ENCODE data around the gene MBD5.
A peak's percentile ranks its signal among the peaks of the same experiment; 100 is the strongest.

The MBD5 gene

DNA sequence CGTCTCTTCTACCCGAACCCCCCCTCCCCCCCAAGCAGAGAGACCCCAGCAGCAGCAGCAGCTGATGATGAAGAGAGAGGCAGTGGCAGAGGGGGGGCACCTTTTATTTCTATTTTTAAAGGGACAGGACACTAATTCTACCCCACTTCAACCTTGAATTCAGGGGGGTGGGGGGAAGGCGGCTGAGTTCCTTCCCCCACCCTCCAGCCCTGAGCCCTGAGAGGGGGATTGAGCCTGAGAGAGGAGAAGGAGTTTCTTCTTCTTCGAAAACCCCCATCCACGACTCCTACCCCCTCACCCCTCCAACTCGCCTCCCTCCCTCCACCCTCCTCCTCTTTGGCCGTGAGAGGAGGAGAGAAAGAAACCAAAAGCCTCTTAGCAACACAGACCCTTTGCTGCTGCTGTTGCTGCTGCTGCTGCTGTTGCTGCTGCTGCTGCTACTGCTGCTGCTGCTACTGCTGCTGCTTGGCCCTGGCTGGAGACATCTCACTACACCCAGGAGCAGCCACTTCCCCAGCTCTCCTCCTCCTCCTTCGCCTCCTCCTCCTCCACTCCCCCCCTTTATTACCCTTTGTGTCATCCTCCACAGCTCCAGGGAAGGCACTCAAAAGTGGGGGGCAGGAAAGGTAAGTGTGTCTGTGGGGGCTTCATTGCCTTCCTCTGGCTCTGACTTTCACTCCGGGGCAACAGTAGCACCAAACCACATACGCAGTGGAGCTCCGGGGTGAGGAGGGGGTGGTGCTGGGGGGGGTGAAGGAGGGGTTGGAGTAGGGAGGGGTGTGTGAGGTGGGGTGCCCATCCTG lies at the start of gene MBD5:
Gene MBD5, plus strand, starts transcription at position 33 of the 803 bp plus-strand sequence.
- TF ChIP-seq LEF1 (IDR thresholded peaks at IDR 0.05; ENCODE audit: borderline replicate concordance) = no peak
- TF ChIP-seq FOXM1 (IDR thresholded peaks at IDR 0.05; ENCODE audit: borderline replicate concordance) = peak; percentile 76; the same call in 1 of the 2 replicates
- TF ChIP-seq L3MBTL2 (conservative IDR thresholded peaks at IDR 0.05) = no peak
- no peak for DNase-seq (ENCODE audit: extremely low spot score)
- POLR2A ChIA-PET = interaction anchor here (1.0 to 1.4 kb wide), 7 partner anchors 8 to 438 kb away, joined by 3 to 5 read pairs (median 4); no protein-coding TSS in a partner anchor
- CTCF ChIA-PET = no interaction called here

- ChIA-PET POLR2A (no interaction called here), CTCF (no interaction called here)
- no peak for DNase-seq (ENCODE audit: extremely low spot score)
- TF ChIP-seq FOXK2 (IDR thresholded peaks at IDR 0.05) = no peak
- TF ChIP-seq, protein P1, sequence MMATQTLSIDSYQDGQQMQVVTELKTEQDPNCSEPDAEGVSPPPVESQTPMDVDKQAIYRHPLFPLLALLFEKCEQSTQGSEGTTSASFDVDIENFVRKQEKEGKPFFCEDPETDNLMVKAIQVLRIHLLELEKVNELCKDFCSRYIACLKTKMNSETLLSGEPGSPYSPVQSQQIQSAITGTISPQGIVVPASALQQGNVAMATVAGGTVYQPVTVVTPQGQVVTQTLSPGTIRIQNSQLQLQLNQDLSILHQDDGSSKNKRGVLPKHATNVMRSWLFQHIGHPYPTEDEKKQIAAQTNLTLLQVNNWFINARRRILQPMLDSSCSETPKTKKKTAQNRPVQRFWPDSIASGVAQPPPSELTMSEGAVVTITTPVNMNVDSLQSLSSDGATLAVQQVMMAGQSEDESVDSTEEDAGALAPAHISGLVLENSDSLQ (IDR thresholded peaks at IDR 0.05) = no peak
- TF ChIP-seq L3MBTL2 (conservative IDR thresholded peaks at IDR 0.05) = no peak
- TF ChIP-seq SP1 (IDR thresholded peaks at IDR 0.05) = no peak
- TF ChIP-seq FOXM1 (IDR thresholded peaks at IDR 0.05; ENCODE audit: borderline replicate concordance) = no peak
- TF ChIP-seq ELF4 (IDR thresholded peaks at IDR 0.05) = no peak
- no peak for TF ChIP-seq NFRKB (IDR thresholded peaks at IDR 0.05)
- TF ChIP-seq LEF1 (IDR thresholded peaks at IDR 0.05; ENCODE audit: borderline replicate concordance) = no peak
- no peak for TF ChIP-seq FOXA1 (IDR thresholded peaks at IDR 0.05)
- TF ChIP-seq HDGF (IDR thresholded peaks at IDR 0.05; ENCODE audit: borderline replicate concordance) = no peak
- no peak for TF ChIP-seq ARNT (IDR thresholded peaks at IDR 0.05)
These were observed 44.8 kb upstream of the MBD5 start for GRCh38 chr2:147976102-147976501.

- POLR2A ChIA-PET = no interaction called here
- no peak for DNase-seq (ENCODE audit: extremely low spot score)
- CTCF ChIA-PET = no interaction called here
- no peak for TF ChIP-seq ZNF384 (IDR thresholded peaks at IDR 0.05)
- no peak for TF ChIP-seq FOXA1 (IDR thresholded peaks at IDR 0.05)
- TF ChIP-seq SUZ12 (IDR thresholded peaks at IDR 0.05) = no peak
- no peak for TF ChIP-seq FOXM1 (IDR thresholded peaks at IDR 0.05; ENCODE audit: borderline replicate concordance)
- TF ChIP-seq CTBP1 (IDR thresholded peaks at IDR 0.05; ENCODE audit: borderline replicate concordance) = no peak
- no peak for TF ChIP-seq BHLHE40 (IDR thresholded peaks at IDR 0.05; ENCODE audit: borderline replicate concordance)
- no peak for TF ChIP-seq ARNT (IDR thresholded peaks at IDR 0.05)
- no peak for TF ChIP-seq ELF4 (IDR thresholded peaks at IDR 0.05)
- no peak for TF ChIP-seq NFRKB (IDR thresholded peaks at IDR 0.05)
- TF ChIP-seq, protein P1 (IDR thresholded peaks at IDR 0.05) = no peak
- no peak for TF ChIP-seq FOXK2 (IDR thresholded peaks at IDR 0.05)
- TF ChIP-seq HDGF (IDR thresholded peaks at IDR 0.05; ENCODE audit: borderline replicate concordance) = no peak
- no peak for TF ChIP-seq L3MBTL2 (conservative IDR thresholded peaks at IDR 0.05)
- no peak for TF ChIP-seq TARDBP (IDR thresholded peaks at IDR 0.05)
- TF ChIP-seq SP1 (IDR thresholded peaks at IDR 0.05) = no peak
- TF ChIP-seq LEF1 (IDR thresholded peaks at IDR 0.05; ENCODE audit: borderline replicate concordance) = no peak
These were observed 43.2 kb upstream of the MBD5 start for GRCh38 chr2:147977679-147978078.

DNA sequence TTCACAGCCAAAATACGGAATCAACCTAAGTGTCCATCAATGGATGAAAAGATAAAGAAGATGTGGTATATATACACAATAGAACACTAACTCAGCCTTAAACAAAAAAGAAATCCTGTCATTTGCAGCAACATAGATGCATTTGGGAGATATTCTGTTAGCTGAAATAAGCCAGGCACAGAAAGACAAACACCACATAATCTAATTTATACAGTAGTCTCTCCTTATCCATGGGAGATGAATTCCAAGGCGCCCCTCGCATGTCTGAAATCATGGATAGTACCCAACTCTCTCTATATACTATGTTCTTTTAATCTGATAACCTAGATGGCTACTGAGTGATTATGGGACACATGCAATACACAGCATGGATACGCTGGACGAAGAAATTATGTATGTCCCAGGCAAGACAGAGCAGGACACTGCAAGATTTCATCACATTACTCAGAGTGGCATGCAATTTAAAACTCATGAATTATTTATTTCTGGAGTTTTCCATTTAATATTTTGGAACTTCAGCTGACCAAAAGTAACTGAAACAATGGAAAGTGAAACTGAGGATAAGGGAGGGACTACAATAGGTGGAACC lies 39.9 kb upstream of the MBD5 start:
- CTCF ChIA-PET = no interaction called here
- TF ChIP-seq TARDBP (IDR thresholded peaks at IDR 0.05) (no peak), FOXM1 (IDR thresholded peaks at IDR 0.05; ENCODE audit: borderline replicate concordance) (no peak), FOXA1 (IDR thresholded peaks at IDR 0.05) (no peak), ELF4 (IDR thresholded peaks at IDR 0.05) (no peak), CTBP1 (IDR thresholded peaks at IDR 0.05; ENCODE audit: borderline replicate concordance) (no peak), L3MBTL2 (conservative IDR thresholded peaks at IDR 0.05) (no peak), SP1 (IDR thresholded peaks at IDR 0.05) (no peak), SUZ12 (IDR thresholded peaks at IDR 0.05) (no peak), BHLHE40 (IDR thresholded peaks at IDR 0.05; ENCODE audit: borderline replicate concordance) (no peak), HDGF (IDR thresholded peaks at IDR 0.05; ENCODE audit: borderline replicate concordance) (no peak)
- TF ChIP-seq, protein P1 (IDR thresholded peaks at IDR 0.05) = no peak
- DNase-seq (ENCODE audit: extremely low spot score) = no peak
- POLR2A ChIA-PET = no interaction called here

DNA sequence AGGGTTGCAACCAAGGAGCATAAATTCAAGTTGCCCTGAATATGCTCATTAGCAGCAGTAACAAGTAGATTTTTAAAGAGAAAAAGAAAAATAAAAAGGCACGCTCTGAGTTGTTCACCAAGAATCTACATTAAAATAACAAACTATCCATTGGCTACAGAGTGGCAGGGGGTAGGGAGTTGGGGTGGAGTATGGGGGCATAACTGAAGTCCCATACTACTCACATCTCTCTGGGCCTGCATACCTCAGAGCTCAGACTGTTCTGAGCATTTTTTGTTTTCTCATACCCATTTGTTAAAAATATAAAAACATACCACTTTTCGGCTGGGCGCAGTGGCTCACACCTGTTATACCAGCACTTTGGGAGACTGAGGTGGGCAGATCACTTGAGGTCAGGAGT lies 31.8 kb upstream of the MBD5 start:
- POLR2A ChIA-PET = no interaction called here
- TF ChIP-seq FOXK2 (IDR thresholded peaks at IDR 0.05) = no peak
- no peak for TF ChIP-seq SUZ12 (IDR thresholded peaks at IDR 0.05)
- no peak for TF ChIP-seq NFRKB (IDR thresholded peaks at IDR 0.05)
- no peak for TF ChIP-seq L3MBTL2 (conservative IDR thresholded peaks at IDR 0.05)
- no peak for TF ChIP-seq ELF4 (IDR thresholded peaks at IDR 0.05)
- TF ChIP-seq, protein P1 (IDR thresholded peaks at IDR 0.05) = no peak
- no peak for TF ChIP-seq LEF1 (IDR thresholded peaks at IDR 0.05; ENCODE audit: borderline replicate concordance)
- no peak for DNase-seq (ENCODE audit: extremely low spot score)
- CTCF ChIA-PET = interaction anchor here (0.6 kb wide), 1 partner anchor 107 kb away, joined by 3 read pairs; no protein-coding TSS in a partner anchor
